NB4 (cell line): ENCODE measurements around the gene TLK1.

Source experiments
- DNase-seq: peaks from one replicate; pipeline ENCODE4 v3.0.0; 2010; ENCODE audit warnings: low read depth
- H3K4me3 ChIP-seq: one replicate; pipeline ENCODE4 v1.5.1; 2011; ENCODE audit warnings: mild to moderate bottlenecking, low read depth, low read length, moderate library complexity
- MYC ChIP-seq: IDR thresholded peaks from 2 replicates; pipeline ENCODE4 v1.6.1; 2011; ENCODE audit warnings: low read depth, low read length
- POLR2A ChIP-seq: IDR thresholded peaks from 2 replicates; pipeline ENCODE4 v1.6.1; 2011; ENCODE audit warnings: mild to moderate bottlenecking; ENCODE audit not compliant: insufficient read length; ENCODE audit errors: extremely low read depth
- TF ChIP-seq, protein P1 (sequence below): IDR thresholded peaks from 2 replicates; pipeline ENCODE4 v1.6.1; 2011; ENCODE audit warnings: low read depth, low read length
- TF ChIP-seq, protein P2 (sequence below): IDR thresholded peaks from one replicate; pipeline ENCODE4 v1.5.1; 2012; ENCODE audit warnings: low read depth, low read length

Gene TLK1

DNA sequence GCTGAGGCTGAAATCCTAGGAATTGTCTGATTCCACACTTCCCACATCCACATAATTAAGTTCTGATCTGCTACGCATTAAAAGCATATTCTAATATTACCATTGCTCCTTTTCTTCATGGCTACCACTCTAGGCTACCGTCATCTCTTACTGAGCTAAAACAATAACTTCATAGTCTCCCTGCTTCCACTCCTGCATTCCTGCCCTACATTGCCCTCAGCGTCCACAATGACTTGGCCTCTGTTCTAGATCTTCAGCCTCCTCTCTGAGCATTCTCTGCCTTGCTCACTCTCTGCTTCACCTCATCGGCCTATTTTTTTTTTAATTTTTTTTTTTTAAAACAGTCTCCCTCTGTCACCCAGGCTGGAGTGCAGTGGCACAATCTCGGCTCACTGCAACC is 15.8 kb upstream of the TLK1 start:
- TF ChIP-seq, protein P1, sequence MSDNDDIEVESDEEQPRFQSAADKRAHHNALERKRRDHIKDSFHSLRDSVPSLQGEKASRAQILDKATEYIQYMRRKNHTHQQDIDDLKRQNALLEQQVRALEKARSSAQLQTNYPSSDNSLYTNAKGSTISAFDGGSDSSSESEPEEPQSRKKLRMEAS, result no peak
- TF ChIP-seq, protein P2, sequence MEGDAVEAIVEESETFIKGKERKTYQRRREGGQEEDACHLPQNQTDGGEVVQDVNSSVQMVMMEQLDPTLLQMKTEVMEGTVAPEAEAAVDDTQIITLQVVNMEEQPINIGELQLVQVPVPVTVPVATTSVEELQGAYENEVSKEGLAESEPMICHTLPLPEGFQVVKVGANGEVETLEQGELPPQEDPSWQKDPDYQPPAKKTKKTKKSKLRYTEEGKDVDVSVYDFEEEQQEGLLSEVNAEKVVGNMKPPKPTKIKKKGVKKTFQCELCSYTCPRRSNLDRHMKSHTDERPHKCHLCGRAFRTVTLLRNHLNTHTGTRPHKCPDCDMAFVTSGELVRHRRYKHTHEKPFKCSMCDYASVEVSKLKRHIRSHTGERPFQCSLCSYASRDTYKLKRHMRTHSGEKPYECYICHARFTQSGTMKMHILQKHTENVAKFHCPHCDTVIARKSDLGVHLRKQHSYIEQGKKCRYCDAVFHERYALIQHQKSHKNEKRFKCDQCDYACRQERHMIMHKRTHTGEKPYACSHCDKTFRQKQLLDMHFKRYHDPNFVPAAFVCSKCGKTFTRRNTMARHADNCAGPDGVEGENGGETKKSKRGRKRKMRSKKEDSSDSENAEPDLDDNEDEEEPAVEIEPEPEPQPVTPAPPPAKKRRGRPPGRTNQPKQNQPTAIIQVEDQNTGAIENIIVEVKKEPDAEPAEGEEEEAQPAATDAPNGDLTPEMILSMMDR, result no peak
- TF ChIP-seq POLR2A, result no peak
- no peak for DNase-seq
- no peak overlapping the region for H3K4me3 ChIP-seq

DNA sequence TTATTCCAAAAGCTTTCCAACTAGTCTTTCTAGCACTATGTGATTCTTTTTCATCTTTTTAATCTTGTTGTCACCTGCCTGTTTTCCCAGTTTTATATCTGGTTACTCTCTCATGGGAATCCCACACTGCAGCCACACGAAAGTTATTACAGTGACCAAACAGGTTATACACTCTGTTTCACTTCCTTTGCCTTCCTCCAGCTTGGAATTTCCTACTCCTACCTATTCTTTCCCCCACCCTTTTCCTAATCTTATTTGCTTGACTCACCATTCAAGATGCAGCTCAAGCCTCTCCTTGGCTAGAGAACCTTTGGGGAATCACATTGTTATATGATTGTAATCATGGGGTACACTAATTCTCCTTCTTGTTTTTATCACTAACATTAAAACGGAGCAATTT is 13.4 kb upstream of the TLK1 start:
- TF ChIP-seq POLR2A (no peak), MYC (no peak)
- TF ChIP-seq, protein P1, result no peak
- TF ChIP-seq, protein P2, result no peak
- no peak for DNase-seq

DNA sequence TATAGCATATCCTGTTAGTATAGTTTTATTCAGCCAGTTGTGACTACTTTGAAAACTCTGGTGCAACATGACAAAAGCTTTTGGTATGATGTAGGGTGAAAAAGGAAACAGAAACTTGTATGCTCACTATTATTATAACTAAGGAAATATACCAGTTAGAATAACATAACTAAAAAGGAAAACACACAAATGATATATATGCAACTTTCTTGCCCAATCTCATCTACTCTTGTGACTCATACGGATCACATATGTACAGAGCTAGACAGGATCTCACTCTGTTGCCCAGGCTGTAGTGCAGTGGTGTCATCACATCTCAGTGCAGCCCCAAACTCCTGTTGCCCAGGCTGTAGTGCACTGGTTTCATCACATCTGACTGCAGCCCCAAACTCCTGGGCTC is 12.4 kb upstream of the TLK1 start:
- DNase-seq, result no peak
- H3K4me3 ChIP-seq, result no peak overlapping the region
- TF ChIP-seq POLR2A (no peak), MYC (no peak)
- TF ChIP-seq, protein P2, result no peak
- TF ChIP-seq, protein P1, result no peak

More for the DNA sequence above, 13.4 kb upstream of the TLK1 start:
- no peak overlapping the region for H3K4me3 ChIP-seq

DNA sequence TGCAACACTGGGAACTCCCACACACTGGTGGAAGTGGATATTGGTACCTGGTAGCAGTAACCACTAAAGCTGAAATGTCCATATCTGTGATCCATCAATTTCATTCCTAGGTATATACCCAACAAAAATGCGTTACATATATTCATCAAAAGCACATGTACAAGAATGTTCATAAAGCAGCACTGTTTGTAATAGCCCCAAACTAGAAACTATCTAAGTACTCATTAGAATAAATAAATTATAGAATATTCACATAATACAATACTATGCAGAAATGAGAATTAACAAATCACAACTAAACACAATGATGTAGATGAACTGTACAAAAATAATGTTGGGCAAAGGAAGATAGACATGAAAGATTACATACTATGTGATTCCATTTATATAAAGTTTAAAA is 11.1 kb upstream of the TLK1 start:
- no peak for TF ChIP-seq POLR2A
- TF ChIP-seq MYC, result no peak
- TF ChIP-seq, protein P1, result no peak
- TF ChIP-seq, protein P2, result no peak
- no peak overlapping the region for H3K4me3 ChIP-seq

DNA sequence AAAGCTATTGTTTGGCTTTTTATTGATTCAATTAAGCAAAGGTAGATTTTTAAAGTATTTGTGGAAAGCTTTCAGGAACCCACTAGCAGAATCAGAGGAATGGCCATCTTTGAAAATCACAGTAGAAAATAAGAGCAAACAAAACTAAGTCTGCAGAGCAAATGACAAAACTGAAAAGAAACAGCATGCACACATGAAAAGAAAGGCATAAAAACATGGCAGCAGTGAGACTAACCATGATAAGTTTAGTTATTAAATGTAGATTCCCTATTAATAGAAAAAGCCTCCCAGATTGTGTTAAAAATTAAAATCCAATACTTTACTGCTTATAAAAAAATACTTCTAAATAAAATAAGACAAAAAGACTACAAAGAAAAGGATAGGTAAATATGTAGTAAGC is 9.1 kb upstream of the TLK1 start:
- TF ChIP-seq MYC (no peak), POLR2A (no peak)
- TF ChIP-seq, protein P1, result no peak
- TF ChIP-seq, protein P2, result no peak
- no peak for DNase-seq

More for the DNA sequence above, 11.1 kb upstream of the TLK1 start:
- DNase-seq, result no peak

DNA sequence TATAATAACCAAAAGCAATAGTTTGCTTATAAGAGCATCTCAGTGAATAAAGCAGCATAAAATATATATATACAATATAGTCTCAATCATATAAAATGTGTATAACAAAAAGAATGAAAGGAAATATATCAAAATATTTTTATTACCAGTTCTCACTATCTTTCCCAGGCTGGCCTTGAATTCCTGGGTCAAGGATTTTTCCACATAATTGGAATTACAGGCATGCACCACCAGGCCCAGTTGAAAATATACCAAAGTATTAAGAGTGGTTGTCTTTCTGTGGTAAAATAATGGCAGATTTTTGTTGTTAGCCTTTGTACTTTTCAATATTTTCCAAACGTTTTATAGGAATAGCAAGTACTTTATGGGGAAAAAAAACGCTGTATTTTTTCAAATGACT is 8.6 kb upstream of the TLK1 start:
- H3K4me3 ChIP-seq, result no peak overlapping the region
- TF ChIP-seq, protein P2, result no peak
- no peak for TF ChIP-seq MYC
- no peak for DNase-seq

More for the DNA sequence above, 9.1 kb upstream of the TLK1 start:
- no peak overlapping the region for H3K4me3 ChIP-seq
